OCI-LY7 (cell line): Measurements from ENCODE around the gene PAXX. TPM values are rescaled to one million over a fixed set of nuclear protein-coding genes. Genes with fewer than 3 reads are reported as not detected.

Source experiments
- BruUV-seq: library from RNA; stranded (reverse); fragments of 400-500 nt; replicated peaks from 2 replicates; lab custom pipeline; 2021; lab: Mats Ljungman, UMichigan
- CTCF ChIA-PET: fragments of 300-600 bp; sonication (Branson Sonifier 250); formaldehyde crosslinking; loops from one replicate; lab custom pipeline; 2022; ENCODE audit warnings: antibody characterized with exemption; ENCODE audit not compliant: unreplicated experiment; lab: Charles Lee
- POLR2A ChIA-PET: fragments of 300-600 bp; sonication (Branson Sonifier 250); formaldehyde crosslinking; loops from one replicate; lab custom pipeline; 2022; ENCODE audit warnings: antibody characterized with exemption; lab: Charles Lee
- DNase-seq: peaks from one replicate; pipeline ENCODE4 v3.0.0-alpha.2; 2015; ENCODE audit warnings: low spot score
- H2AFZ ChIP-seq: fragments of 200-600 bp; sonication (generic), shearing (Covaris generic); 2 replicates; pipeline ENCODE4 v1.6.1; 2014; ENCODE audit warnings: mild to moderate bottlenecking, antibody characterized with exemption, low read length, moderate library complexity
- H3K27ac ChIP-seq: fragments of 200-600 bp; sonication (generic); 2 replicates; pipeline ENCODE4 v1.5.1; 2014; ENCODE audit warnings: mixed run types, low read depth, mild to moderate bottlenecking, moderate library complexity, low read length, inconsistent platforms; ENCODE audit not compliant: poor library complexity, severe bottlenecking
- H3K36me3 ChIP-seq: fragments of 200-600 bp; sonication (generic); 2 replicates; pipeline ENCODE4 v1.6.1; 2014; ENCODE audit warnings: mild to moderate bottlenecking, antibody characterized with exemption, low read length, moderate library complexity, mixed read lengths; ENCODE audit not compliant: insufficient read depth
- H3K4me1 ChIP-seq: fragments of 200-600 bp; sonication (generic); 2 replicates; pipeline ENCODE4 v1.5.1; 2014; ENCODE audit warnings: mild to moderate bottlenecking, low read length; ENCODE audit not compliant: insufficient read depth, poor library complexity, severe bottlenecking
- H3K4me2 ChIP-seq: fragments of 200-600 bp; sonication (generic); 2 replicates; pipeline ENCODE4 v1.6.1; 2014; ENCODE audit warnings: mild to moderate bottlenecking, low read length
- H3K4me3 ChIP-seq: fragments of 200-600 bp; sonication (generic); 2 replicates; pipeline ENCODE4 v1.5.1; 2014; ENCODE audit warnings: mild to moderate bottlenecking, low read depth, low read length; ENCODE audit not compliant: poor library complexity, severe bottlenecking
- H3K79me2 ChIP-seq: fragments of 200-600 bp; sonication (generic); 2 replicates; pipeline ENCODE4 v1.6.1; 2016; ENCODE audit warnings: low read depth, mild to moderate bottlenecking, low read length, moderate library complexity, mixed read lengths; ENCODE audit not compliant: insufficient read depth
- H3K9me2 ChIP-seq: fragments of 200-600 bp; sonication (generic); 2 replicates; pipeline ENCODE4 v1.6.1; 2016; ENCODE audit warnings: mild to moderate bottlenecking, low read length, mixed read lengths; ENCODE audit not compliant: insufficient read depth
- H3K9me3 ChIP-seq: fragments of 200-600 bp; sonication (generic); 2 replicates; pipeline ENCODE4 v1.6.1; 2014; ENCODE audit warnings: mild to moderate bottlenecking, mixed run types, low read length, mixed read lengths
- H4K20me1 ChIP-seq: fragments of 200-600 bp; sonication (generic); 2 replicates; pipeline ENCODE4 v1.6.1; 2014; ENCODE audit warnings: mild to moderate bottlenecking, antibody characterized with exemption, low read length, moderate library complexity, mixed read lengths; ENCODE audit not compliant: insufficient read depth
- CTCF ChIP-seq: fragments of 200-600 bp; sonication (generic); conservative IDR thresholded peaks from 2 replicates; pipeline ENCODE4 v1.5.1; 2014; ENCODE audit warnings: mild to moderate bottlenecking, antibody characterized with exemption, low read length, moderate library complexity, mixed read lengths
- EZH2phosphoT487 ChIP-seq: fragments of 200-600 bp; sonication (generic); IDR thresholded peaks from 2 replicates; pipeline ENCODE4 v1.6.1; 2018; ENCODE audit warnings: low read depth, borderline replicate concordance, mild to moderate bottlenecking, mixed run types, antibody characterized with exemption, low read length, moderate library complexity, mixed read lengths
- intact Hi-C: fragments of 100-400 bp; cut with micrococcal nuclease; formaldehyde crosslinking; loops from one replicate; pipeline ENCODE4 v1.10.0; 2022; ENCODE audit not compliant: unreplicated experiment
- total RNA-seq, 2 experiments: library from RNA; depleted of rRNA in 1 of 2; stranded (reverse); fragments of >200 nt in 1 of 2; shearing (Covaris generic) in 1 of 2; gene quantifications; 2 replicates each; pipeline ENCODE4 v1.2.3, GENCODE V29; 2014 to 2022

Gene PAXX
- total RNA-seq, 2 experiments from 2014 or later = 45.7 to 63.5 TPM

DNA sequence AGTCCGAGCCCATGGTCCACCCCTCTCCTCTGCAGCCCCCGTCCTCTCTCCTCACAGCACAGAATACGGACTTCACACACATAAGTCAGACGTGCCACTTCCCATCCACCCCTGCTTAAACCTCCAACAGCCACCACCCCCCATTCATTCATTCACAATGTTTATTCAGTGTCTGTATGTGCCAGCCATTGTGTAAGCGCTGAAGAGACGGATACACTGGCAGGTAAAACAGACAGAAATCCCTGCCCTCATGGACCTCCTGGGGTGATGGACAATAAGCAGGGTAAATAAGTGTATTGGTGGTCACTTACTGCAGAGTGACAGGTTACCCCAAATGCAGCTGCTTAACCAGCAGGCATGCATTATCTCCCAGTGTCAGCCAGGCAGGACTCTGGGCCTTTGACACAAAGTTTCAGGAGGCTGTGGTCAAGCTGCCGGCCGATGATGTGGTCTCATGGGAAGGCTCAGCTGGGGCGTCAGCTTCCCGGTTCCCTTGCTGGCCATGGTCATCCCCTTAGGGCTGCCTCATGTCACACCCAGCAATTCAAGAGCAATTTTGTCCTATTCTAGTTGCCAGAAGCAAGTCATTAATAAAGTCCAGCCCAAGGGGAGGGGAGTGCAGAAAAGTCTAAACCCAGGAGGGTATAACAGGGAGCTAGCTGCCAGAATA, 1.8 kb upstream of the PAXX start:
- ChIA-PET CTCF (no interaction called here), POLR2A (no interaction called here)
- TF ChIP-seq CTCF (no peak), EZH2phosphoT487 (no peak)
- no TSS peak for BruUV-seq
- no peaks in the 10 kb centered on the region for H4K20me1 ChIP-seq
- intact Hi-C loops = no loop called here
- no peak overlapping the region for H2AFZ ChIP-seq
- no peak for DNase-seq
- no peak overlapping the region for H3K27ac ChIP-seq
- no peaks in the 10 kb centered on the region for H3K9me2 ChIP-seq
- no peak overlapping the region for H3K4me2 ChIP-seq
- no peaks in the 10 kb centered on the region for H3K9me3 ChIP-seq
- 0 out of 2 replicates have a peak, but pooled peaks cover 3% of the 10 kb centered on the region for H3K36me3 ChIP-seq
- H3K4me1 ChIP-seq = peaks cover 13% of the 10 kb centered on the region
- no peak overlapping the region for H3K4me3 ChIP-seq
- no peaks in the 10 kb centered on the region; the same call in 1 of the 2 replicates for H3K79me2 ChIP-seq

DNA sequence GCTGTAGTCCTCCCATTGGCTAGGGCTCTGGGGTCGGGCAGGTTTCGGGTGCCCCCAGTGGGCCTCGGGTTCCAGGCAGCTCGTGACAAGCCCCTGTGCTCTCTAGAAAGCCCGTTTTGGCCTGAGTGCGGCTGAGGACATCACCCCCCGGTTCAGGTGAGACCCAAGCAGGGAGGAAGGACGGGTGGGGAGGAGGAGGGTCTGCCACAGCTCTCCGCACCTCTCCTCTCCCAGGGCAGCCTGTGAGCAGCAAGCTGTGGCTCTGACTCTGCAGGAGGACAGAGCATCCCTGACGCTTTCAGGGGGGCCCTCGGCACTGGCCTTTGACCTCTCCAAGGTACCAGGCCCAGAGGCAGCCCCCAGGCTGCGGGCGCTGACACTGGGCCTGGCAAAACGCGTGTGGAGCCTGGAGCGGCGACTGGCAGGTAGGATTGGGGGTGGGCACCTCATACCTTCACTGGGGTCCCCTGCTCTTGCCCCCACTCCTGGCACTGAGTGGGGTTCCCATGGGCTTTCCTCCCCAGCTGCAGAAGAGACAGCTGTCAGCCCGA, 672 bp downstream of the PAXX start:
- peak overlapping the region; percentile 63 for H3K27ac ChIP-seq
- no TSS peak for BruUV-seq
- H3K9me3 ChIP-seq = no peaks in the 10 kb centered on the region
- CTCF ChIA-PET = interaction anchor here (0.6 kb wide), 1 partner anchor 17 kb away, joined by 3 read pairs; no protein-coding TSS in a partner anchor
- intact Hi-C loops = loop anchor here (2.0 kb wide), 1 partner anchor 48 kb away; the partner anchor contains the start of genes C8G and FBXW5
- H3K4me2 ChIP-seq = peak overlapping the region; percentile 94
- no peaks in the 10 kb centered on the region for H3K9me2 ChIP-seq
- DNase-seq = no peak
- H3K4me3 ChIP-seq = peak overlapping the region; percentile 79
- H3K79me2 ChIP-seq = no peaks in the 10 kb centered on the region; the same call in 1 of the 2 replicates
- peak overlapping the region; percentile 60; the same call in 1 of the 2 replicates for H2AFZ ChIP-seq
- peaks cover 35% of the 10 kb centered on the region for H3K4me1 ChIP-seq
- H3K36me3 ChIP-seq = 0 out of 2 replicates have a peak, but pooled peaks cover 3% of the 10 kb centered on the region
- POLR2A ChIA-PET = interaction anchor here (0.6 to 1.5 kb wide), 6 partner anchors 8 to 263 kb away, joined by 3 to 7 read pairs (median 4); partner anchors contain the start of gene LCNL1
- H4K20me1 ChIP-seq = no peaks in the 10 kb centered on the region
- no peak for TF ChIP-seq EZH2phosphoT487
- TF ChIP-seq CTCF = no peak
